ENCODE measurements around the gene CES2. TPM values are rescaled to one million over a fixed set of nuclear protein-coding genes. Genes with fewer than 3 reads are reported as not detected.

Gene CES2
- total RNA-seq, 1 donor = 38.9 TPM

DNA sequence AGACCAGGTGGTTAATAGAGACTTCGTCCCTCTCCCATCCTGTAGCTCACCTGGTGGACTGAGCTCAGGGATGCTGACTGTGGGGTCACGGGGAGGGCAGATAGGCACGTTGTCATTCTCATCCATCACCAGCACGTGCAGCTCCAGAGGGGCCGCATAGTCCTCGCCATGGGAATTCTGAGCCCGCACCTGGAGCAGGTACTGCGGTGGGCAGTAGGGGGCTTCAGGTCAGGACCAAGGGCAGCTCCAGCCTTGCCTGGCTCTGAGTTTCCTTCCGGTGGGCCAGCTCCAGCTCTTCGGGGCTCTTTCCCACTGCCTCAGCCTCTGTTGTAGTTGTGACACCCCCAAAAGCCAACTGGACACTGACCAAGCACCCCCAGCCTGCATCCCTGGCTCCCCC, 22.2 kb upstream of the CES2 start:
- no peak for DNase-seq (ENCODE audit: low read depth)
- no peak overlapping the region for H3K4me3 ChIP-seq (ENCODE audit: low read depth, low read length)
- TF ChIP-seq, protein P1, sequence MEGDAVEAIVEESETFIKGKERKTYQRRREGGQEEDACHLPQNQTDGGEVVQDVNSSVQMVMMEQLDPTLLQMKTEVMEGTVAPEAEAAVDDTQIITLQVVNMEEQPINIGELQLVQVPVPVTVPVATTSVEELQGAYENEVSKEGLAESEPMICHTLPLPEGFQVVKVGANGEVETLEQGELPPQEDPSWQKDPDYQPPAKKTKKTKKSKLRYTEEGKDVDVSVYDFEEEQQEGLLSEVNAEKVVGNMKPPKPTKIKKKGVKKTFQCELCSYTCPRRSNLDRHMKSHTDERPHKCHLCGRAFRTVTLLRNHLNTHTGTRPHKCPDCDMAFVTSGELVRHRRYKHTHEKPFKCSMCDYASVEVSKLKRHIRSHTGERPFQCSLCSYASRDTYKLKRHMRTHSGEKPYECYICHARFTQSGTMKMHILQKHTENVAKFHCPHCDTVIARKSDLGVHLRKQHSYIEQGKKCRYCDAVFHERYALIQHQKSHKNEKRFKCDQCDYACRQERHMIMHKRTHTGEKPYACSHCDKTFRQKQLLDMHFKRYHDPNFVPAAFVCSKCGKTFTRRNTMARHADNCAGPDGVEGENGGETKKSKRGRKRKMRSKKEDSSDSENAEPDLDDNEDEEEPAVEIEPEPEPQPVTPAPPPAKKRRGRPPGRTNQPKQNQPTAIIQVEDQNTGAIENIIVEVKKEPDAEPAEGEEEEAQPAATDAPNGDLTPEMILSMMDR (IDR thresholded peaks at IDR 0.05; ENCODE audit: insufficient read depth, low read depth, low read length) = no peak

DNA sequence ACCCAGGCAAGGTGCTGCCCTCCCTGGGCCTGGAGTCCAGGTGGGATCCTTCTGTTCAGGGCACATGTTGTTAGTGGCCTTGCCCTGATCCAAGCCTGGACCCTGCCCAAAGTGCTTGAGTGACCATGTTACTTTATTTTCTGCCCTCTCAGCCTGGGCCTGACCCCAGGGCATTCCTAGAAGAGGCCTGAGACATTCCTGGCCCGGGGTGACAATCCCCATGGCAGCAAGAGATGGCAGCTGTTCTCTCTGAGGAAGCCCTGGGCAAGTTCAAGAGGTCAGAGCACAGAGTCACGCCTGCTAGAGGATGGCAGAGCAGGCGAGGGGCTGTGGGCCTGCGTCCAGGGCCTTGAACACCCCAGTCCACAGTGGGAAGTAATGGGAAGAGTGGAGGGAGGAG, 21.6 kb upstream of the CES2 start:
- no peak for DNase-seq (ENCODE audit: low read depth)
- TF ChIP-seq, protein P1 (IDR thresholded peaks at IDR 0.05; ENCODE audit: insufficient read depth, low read depth, low read length) = no peak
- no peak overlapping the region for H3K4me3 ChIP-seq (ENCODE audit: low read depth, low read length)

DNA sequence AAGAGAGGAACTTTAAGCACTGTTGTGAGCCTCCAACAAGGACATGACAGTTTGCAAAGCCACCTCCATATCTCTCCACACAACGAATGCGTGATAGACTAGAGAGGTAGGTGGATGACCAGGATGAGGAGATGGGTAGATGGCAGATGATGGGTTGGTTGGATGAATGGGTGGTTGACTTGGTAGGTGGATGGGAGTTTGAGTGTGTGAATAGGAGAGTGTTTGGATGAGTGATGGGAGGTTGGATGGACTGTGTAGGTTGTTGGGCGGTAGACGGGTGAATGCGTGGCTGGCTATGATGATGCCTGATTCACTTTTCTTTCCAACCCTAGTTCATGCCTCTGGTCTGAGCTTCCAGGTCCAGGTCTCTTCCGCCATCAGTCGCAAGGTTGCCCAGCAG, 20.8 kb upstream of the CES2 start:
- DNase-seq (ENCODE audit: low read depth) = no peak
- TF ChIP-seq, protein P1 (IDR thresholded peaks at IDR 0.05; ENCODE audit: insufficient read depth, low read depth, low read length) = no peak
- no peak overlapping the region for H3K4me3 ChIP-seq (ENCODE audit: low read depth, low read length)

DNA sequence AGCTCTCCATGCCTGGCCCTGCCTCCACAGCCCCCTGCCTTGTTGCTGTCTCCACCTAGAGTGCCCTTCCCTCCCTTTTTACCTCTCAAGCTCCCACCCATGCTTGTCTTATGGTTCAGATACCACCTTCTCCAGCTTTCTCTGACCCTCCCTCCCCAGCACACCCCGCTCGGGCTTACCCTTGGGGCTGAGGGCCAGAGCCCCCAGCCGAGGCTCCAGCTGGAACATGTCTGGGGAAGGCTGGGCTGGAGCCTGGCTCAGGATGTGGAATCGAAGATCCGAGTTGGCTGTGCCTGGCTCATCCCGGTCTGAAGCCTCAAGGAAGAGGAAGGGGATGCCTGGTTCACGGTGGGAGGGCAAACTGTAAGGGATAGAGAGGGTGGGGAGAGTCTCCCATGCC, 20.3 kb upstream of the CES2 start:
- no peak overlapping the region for H3K4me3 ChIP-seq (ENCODE audit: low read depth, low read length)
- TF ChIP-seq, protein P1 (IDR thresholded peaks at IDR 0.05; ENCODE audit: insufficient read depth, low read depth, low read length) = no peak
- no peak for DNase-seq (ENCODE audit: low read depth)

DNA sequence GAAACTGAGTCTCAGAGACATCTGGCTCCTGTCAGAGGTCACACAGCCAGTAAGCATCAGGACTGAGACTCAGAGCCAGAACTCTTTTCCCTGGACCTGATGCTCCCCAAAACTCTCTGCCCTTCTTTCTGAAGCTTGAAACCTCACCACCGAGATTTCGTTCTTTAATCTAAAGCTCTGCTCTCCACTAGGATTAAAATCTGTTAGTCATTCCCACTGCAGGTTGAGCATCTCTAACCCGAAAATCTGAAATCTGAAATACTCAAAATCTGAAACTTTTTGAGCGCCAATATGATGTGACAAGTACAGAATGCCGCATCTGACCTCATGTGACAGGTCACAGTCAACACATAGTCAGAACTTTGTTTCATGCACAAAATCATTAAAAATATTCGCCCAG, 18.8 kb upstream of the CES2 start:
- TF ChIP-seq, protein P1 (IDR thresholded peaks at IDR 0.05; ENCODE audit: insufficient read depth, low read depth, low read length) = no peak
- DNase-seq (ENCODE audit: low read depth) = no peak
- no peak overlapping the region for H3K4me3 ChIP-seq (ENCODE audit: low read depth, low read length)

DNA sequence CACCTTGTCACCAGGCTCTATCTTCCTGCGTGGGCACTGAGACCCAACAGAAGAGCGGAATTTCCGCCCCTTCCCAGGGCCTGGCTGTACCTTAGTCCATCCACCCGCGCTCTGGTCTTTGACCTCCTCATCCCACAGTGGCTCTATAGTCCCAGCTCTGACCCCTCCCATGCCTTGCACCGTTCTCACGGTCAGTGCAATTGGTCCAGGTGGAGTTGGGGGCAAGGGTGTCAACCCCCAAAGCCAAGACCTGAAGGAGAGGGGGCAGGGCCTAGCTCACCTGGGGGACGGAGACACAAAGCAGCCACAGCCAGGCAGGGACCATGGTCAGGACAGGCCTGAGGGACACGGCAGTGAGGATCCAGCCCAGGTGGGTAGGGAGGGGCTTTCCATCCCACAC, 17.6 kb upstream of the CES2 start:
- DNase-seq (ENCODE audit: low read depth) = no peak
- TF ChIP-seq, protein P1 (IDR thresholded peaks at IDR 0.05; ENCODE audit: insufficient read depth, low read depth, low read length) = no peak
- H3K4me3 ChIP-seq (ENCODE audit: low read depth, low read length) = no peak overlapping the region

DNA sequence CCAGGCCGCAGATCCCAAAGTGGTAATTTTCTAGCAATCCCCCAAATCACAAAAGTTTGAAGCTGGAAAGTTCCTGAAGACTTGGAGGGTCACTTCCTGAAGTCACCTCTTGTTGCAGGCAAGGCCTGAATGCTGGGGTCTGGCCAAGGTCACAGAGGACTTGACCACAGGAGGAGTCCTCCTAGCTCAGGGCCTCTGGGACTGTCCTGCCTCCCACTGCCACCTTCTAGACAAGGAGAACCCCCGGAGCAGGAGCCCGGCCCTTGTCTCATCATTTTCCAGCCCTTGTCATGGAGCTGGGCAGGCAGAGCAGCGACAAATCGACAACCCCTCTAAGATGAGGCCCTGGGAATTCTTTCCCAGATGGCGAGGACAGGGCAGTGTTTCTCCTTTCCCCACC, 17.0 kb upstream of the CES2 start:
- no peak for DNase-seq (ENCODE audit: low read depth)
- H3K4me3 ChIP-seq (ENCODE audit: low read depth, low read length) = no peak overlapping the region
- TF ChIP-seq, protein P1 (IDR thresholded peaks at IDR 0.05; ENCODE audit: insufficient read depth, low read depth, low read length) = no peak

Data from fibroblast of villous mesenchyme (primary cell).